CD4-positive, alpha-beta T cell treated with Interleukin-6 for 4 hours (primary cell): ENCODE measurements around the gene ITGA2B.
"Not testable (repeated sequence)": the region's sequence is repeated elsewhere in the genome, so short reads cannot be mapped to it uniquely, and the experiment has no call there.

Source experiments
- DNase-seq: peaks from one replicate; pipeline ENCODE4 v3.0.0-alpha.2; 2020; ENCODE audit warnings: mixed read lengths

ITGA2B gene

DNA sequence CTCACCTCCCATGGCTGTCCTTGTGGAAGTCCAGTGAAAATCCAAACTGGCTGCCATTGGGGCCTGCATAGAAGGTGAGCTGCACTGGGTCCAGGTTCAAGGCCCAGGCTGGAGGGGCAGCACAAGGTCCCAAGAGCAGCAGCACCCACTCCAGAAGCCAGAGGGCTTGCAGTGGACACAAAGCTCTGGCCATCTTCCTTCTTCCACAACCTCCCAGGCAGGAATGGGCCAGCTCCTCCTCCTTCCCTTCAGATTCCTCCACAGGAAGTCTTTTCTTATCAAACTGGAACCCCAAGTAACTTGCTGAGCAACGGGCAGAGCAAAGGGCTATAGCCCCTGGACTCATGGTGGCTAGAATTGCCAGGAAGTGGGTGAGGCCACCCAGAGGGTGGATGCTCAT lies at the start of gene ITGA2B:
TSS of gene ITGA2B (minus strand) at position 369 of the 400 bp plus-strand sequence. CDS start at position 193, 176 bp downstream.
- no peak for DNase-seq

DNA sequence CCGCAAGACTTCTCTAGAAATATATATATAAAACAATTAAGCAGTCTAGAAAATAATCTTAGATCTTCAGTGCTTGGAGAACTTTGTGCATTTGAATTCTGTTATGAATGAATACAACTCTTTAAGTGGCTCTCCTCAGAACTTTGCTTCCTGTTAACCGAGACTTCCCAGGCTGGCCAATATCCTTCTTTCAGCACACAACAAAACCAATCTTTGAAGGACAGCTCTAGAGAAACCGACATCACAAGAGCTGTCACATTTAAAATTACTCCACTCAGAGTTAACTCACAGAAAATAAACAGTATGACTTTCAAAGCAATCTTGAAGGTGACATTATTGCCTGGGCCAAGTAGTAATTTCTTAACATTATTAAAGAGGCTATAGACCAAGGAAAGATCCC lies 49.7 kb upstream of the ITGA2B start:
- DNase-seq, result no peak

DNA sequence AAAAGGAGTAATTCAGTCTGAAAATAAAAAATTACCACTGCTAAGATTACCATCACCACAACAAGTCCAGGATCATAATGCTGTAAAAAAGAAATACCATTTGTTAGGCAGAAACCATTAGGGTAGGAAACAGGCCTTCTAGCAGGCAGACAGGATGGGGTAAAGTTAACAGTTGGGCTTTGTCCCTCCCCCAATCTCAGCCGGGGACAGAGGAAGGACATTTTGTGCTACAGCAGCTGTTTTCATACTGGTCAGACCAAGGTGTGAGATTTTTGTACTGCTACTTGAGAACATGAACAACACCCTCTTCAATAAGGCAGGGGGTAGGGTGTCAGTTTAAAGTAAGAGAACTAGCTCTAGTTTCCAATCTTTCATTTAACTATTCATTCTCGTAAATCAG lies 49.2 kb upstream of the ITGA2B start:
- DNase-seq, result no peak

DNA sequence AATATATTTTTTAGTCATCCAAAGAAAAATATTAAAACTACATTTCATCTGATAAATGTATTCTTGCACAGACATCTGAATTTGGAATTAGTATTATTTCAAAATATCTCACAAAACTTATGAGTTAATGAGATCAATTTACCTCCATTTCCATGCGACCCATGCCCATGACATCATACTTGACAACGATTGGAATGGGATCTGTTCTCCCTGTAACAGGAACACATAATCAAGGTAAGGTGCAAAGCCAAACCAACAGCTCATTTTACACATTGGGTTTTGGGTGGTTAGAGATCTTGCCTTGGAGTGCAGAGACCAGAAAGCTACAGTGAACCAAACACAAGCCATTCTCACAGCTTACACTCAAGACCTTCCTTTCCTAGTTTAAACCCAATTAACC lies 46.9 kb upstream of the ITGA2B start:
- DNase-seq, result no peak

DNA sequence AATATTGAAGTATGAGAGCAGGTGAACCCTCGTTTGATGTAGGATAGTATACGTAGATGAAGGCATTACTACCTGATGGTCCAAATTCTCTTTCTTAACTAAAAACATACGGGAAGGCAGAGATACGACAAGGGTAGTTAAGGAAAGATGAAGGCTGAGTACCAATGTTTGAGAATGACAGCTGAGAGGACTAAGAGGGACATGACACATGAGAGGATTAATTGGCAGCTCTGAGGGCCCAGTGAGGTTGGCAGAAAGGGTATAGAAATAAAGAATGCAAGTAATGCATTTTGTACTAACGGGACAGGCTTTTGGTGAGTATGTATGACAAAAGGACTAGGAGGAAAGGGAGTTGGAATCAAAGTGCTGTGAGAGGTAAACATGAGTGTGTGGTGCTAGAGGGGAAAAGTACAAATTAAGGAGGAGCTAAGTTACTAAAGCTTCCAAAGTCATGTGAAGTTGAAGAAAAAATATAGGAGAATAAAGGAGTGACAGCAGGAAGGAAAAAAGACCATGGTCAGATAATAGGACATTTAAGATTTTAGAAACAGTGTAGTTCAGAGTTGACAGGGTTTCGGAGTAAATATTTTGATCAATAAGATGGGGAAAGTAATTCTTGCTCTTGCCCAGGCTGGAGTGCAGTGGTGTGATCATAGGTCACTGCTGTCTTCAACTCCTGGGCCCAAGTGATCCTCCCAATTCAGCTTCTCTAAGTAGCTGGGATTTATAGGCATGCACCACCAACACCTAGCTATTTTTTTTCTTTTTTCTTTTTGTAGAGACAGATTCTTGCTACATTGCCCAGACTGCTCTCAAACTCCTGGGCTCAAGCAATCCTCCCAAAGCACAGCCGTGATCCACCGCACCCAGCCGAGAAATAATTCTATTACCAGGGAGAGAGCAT lies 43.1 kb upstream of the ITGA2B start:
- DNase-seq, result no peak

DNA sequence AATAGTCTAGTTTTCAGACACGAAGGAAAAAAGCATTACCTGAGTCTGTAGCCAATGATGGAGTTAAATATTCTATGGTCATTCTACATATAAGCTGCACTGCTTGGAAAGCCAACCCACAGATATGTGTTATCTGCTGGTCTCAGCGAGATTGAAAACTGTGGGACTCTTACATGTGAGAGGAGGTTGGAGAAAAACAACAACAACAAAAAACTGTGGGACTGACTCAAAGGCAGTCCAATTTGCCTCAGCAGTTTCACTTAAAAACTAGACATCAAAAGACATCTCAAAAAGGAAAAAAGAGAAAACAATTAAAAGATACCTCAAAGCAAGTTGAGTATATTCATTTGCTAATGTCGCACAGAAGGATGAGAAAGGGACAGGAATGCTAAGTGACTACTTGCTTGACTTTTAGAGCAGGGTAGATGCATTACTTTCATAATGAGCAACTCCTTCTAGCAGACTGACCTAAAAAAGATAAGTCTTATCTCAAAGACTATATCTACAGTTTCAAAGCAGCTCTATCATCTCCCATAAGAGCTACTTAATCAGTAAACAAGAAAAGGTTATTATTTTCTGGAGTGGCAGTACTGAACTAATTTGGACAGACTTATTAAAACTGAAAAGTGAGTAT lies 35.5 kb upstream of the ITGA2B start:
- no peak for DNase-seq

DNA sequence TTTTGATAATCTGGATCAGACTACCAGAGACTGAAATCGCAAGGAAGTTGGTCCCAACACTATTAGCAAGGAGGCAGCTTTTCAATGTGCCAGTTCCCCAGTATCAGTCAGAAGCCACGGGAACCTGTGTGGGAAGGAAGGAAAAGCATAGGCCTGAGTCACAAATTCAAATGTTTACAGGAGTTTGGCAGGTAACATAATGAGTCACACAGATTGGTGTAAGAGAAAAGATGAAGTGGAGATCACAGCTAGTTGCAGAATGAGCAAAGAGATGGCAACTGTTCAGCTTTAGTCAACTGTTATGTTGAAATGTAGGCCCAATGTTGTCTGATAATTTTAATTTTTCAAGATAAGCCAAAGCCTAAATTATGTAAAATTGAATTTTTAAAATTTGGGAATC lies 28.1 kb upstream of the ITGA2B start:
- no peak for DNase-seq

DNA sequence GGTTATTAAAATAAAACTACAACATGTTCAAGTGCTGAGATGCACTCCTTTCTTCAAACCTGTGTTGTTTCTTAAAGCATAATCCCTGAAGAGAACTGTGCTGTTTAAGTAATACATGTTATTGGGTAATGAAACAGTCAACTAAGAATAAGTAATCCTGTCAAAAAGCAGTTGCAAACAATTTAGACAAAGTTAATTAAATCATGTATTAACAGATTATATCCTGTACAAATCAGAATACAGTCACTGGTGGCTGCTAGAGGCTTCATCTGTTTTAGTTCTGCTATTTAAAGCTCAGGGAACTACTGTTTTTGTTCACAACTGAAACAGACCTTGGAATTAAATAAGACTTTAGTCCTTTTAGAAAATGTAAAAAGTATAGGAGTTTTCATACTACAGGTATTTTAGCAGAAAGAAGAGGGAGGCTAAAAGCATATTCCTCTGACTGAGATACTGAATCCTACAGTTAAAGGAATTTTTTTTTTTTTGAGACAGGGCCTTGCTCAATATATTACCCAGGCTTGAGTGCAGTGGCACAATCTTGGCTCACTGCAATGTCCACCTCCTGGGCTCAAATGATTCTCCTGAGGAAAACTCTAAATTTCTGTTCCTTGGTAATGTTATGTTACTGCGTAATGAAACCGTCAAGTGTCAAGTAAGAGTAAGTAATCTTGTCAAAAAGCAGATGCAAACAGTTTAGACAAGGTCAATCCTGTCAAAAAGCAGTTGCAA lies 27.3 kb upstream of the ITGA2B start:
- DNase-seq, result no peak

DNA sequence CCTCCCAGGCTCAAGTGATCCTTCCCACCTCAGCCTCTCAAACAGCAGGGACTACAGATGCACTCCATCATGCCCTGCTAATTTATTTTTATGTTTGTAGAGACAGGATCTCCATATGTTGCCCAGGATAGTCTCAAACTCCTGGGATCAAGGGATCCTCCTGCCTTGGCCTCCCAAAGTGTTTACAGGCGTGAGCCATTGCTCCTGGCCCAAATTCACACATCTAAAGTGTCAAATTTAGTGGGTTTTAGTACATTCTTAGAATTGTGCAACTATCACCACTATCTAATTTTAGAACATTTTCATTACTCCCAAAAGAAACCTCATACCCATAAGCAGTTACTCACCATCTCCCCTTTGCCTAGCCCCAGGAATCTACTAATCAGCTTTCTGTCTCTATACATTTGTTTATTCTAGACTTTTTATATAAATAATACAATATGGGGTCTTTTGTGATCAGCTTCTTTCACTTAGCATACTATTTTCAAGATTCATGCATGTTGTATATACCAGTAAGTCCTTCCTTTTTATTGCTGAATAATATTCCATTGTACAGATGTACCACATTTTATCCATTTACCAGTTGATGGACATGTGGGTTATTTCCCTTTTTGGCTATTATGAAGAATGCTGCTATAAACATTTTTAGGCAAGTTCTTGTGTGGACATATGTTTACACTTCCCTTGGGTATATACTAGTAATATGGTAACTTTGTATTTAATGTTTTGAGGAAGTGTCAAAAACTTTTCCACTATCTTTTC lies 25.1 kb upstream of the ITGA2B start:
- DNase-seq, result no peak

DNA sequence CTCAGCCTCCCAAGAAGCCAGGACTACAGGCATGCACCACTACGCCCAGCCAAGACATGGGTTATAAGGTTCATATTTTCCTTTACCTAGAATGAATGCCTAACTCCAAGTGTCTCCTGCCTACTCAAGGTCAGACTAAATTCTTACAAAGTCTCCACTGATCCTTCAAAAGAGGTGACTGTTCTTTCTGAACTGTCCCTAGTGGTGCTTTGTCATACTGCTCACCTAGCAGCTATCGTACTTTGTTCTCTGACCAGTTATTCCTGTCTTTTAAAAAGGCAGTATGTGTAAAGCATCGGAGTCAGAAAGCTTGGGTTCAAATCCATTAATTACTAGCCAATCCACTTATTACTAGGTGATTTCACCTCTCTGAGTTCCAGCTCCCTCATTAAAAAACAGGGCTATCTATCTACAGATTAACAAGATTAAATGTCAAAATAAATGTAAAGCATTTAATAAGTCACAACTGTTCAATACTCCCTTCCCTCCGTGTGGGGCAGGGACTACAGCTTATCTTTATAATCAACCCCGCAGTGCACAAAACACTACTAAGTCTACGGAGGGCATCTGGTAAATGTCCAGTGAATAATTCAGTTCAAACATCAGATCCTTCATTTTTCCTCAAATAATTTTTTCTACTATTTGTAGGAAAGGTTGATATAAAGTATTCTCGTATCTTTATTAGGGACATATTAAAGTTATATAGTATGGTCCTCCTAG lies 20.0 kb upstream of the ITGA2B start:
- no peak for DNase-seq

DNA sequence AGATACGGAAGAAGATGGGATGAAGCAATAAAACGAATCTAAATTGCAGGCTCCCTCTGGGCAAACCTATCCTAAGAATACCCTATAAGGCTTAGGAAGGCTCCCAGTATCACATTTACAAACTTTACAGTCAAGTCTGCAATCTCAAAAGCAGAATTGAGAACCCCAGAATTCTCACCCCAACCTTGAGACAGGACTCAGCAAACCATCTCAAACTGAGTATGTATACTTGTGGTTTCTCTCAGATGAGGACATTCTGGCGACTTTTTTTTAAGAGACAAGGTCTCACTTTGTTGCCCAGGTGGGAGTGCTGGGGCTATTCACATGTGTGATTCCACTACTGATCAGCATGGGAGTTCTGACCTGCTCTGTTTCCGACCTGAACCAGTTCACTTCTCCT lies 19.3 kb upstream of the ITGA2B start:
- no peak for DNase-seq

DNA sequence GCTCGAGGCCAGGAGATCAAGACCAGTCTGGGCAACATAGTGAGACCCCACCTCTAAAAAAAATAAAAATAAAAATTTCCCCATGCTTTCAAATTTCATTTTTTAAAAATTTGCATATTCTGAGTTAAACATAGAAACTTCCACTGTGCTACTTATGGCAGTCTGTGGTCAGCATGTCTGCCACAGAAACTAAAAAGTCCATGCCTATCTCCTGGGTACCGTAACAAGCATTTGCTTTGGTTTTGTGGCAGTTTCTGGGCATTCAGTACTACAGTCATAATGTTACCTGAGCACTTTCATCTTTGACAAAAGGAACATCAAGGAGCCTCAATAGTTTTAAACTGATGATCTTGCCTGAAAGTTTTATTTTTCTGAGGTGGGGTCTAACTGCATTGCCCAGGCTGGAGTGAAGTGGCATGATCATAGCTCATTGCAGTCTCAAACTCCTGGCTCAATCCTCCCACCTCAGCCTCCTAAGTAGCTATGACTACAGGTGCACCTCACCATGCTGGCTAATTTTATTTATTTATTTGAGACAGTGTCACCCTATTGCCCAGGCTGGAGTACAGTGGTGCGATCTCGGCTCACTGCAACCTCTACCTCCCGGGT lies 13.2 kb upstream of the ITGA2B start:
- DNase-seq, result no peak

DNA sequence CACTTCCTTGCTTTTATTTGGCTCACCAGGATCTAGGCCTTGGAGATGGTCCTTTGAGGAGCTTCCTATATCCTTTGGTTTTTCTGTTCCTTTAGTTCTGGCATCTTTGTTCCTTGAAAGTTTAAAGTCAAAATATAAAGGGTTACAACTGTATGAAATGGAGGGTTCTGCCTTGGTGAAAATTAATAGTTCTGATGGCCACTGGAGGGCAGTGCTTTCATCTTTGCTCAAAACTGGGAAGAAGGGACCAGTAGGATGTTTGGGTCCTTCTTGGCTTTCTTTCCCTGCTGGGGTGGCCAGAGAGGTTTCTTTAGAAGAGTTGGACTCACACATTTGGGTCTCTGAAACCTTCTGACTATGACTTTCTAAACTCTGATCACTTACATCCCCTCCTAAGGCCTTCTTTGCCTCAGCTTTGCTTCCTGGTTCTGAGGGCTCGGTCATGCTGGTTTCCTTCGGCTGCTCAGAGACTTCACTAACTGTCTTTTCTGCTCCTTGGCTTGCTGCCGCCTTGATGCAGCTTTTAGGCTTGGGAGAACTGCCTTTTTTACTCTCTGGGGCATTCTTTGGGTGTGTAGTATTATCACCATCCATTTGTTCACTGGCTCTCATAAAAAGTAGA lies 10.9 kb upstream of the ITGA2B start:
- DNase-seq, result no peak

DNA sequence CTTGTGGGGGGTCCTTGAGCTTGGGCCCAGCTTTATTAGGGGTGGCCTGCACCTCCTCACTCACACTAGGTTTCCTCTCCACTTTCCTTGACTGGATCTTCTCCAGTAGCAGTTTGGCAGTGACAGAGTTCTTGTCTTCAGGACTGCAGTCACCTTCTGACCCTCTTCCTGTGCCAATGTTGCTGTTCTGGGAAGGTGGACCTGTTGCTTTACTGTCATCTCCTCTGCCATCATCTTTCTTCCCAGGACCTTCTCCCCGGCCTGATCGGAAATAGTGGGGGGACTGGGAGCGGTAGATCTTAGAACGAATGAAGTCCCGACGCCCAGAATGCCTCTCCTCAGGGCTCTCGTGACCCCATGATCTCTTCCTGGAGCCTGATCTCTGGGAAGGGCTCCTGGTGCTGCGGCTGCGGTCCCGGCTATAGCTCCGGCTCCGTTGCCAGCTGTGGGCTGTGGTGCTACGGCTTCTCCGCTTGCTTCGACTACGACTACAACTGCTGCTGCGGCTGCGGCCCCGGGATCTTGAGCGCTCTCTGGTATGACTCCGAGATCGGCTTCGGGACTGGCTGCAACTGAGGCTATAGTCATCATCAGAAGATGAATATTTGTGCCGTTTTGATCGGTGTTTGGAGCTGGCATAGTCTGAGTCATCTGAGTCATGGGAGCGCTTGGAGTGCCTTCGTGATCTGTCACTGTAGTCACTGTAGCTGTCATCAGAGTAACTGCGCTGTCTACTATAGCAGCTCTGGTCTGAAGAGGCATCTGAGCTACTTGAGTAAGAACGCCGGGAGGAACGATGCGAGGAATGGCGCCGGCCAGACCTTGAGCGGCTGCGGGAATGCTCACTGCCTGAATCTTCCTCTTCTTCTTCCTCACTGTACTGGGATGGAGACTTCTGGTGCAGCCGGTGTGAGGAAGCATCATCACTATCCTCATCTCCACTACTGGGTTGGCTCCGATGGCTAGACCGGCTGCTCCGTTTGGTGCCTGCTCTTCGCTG lies 9.5 kb upstream of the ITGA2B start:
- no peak for DNase-seq

DNA sequence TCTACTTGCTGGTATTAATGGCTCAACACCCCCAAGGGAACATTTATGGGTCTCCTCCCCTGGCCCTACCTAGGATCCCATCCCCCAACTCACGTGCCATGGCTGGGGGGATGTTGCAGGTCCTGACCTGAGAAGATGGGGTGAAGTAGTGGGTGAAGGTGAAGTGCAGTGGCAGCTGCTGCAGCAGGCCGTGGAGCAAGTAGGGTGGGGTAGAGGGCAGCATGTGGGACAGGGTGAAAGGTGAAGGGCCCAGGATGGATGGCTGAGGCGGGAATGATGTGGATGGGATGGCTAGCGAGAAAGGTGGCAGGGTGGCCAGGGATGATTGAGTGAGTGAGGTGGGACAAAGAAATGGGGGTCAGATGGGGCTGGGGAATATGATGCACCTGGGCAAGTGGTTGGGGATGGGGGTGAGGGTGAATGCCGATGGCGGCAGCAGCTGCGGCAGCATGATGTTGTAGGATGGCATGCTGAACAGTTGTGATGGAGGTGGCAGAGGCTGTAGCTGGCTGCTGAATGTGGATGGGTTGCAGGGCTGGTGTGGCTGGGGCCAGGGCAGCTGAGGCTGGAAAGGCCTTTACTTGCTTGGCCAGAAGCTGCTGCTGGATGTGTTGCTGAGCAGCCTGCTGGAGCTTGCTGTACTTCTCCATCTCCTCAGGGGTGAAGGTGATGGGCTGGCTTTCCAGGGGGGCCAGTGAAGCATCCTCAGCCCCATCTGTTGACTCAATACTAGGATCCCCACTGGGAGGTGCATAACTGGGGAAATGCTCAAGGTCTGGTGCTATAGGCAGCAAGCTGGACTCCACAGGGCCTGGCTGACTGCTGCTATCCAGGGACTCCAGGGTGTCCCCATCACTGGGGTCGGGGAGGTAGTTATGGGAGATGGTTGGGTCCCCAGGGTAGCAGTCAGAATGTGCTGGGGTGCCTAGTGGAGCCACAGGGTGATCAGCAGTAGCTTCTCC lies 8.3 kb upstream of the ITGA2B start:
- DNase-seq, result no peak

DNA sequence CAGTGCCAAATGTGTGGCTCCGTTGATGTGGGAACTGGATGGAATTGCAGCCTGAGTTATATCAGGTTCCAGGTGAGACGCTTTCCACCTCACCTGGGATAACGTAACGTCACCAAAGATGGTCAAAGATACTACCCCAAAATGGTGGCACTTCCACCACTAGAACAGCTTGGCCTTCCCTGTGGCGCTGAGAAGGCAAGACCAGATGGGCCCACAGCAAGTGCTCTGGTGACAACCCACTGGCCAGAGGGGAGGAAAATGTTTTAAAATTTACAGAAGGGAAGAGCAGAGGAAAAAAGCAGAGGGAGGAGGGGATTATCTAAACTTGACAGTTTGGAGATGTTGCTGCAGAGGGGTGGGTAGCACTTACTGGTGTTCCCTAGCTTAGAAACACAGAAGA lies 7.5 kb upstream of the ITGA2B start:
- DNase-seq, result no peak

DNA sequence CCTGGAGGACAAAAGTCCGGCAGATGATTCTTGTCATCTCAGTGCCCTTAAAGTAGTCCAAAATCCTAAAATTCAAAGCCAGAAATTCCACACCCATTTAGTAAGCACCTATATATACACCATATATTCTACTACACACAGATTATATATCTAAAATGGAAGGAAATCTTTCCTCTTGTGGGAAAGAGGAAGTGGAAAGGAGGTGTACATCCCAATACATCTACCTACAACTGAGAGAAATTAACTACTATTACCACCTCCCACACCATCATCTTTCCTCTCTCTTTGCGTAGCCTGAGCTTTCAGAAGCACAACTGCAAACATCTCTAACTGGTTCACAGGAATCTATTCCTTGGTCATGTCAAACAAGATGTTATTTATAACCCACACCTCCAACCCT lies 5.4 kb upstream of the ITGA2B start:
- no peak for DNase-seq

DNA sequence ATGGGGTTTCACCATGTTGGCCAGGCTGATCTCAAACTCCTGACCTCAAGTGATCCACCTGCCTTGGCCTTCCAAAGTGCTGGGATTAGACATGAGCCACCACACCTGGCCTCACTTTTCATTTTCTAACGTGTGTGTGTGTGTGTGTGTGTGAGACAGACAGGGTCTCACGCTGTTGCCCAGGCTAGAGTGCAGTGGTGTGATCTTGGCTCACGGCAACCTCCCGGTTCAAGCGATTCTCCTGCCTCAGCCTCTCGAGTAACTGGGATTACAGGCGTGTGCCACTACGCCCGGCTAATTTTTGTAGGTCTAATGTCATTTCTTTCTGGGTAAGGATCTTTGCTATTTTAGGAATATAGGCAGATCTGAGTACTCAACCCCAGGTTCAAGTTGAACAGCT lies 4.7 kb upstream of the ITGA2B start:
- DNase-seq, result not testable (repeated sequence)
